H9 (cell line): ENCODE results near the gene CCDC88C. TPM values are rescaled to one million over a fixed set of nuclear protein-coding genes. Genes with fewer than 3 reads are reported as not detected.

ENCODE experiments used
- DNase-seq: peaks from one replicate; pipeline ENCODE4 v3.0.0-alpha.2; 2017
- H2AFZ ChIP-seq: one replicate; pipeline ENCODE4 v1.6.1; 2013; ENCODE audit warnings: mild to moderate bottlenecking, low read length, control low read depth, moderate library complexity
- H2AK5ac ChIP-seq: 2 replicates; pipeline ENCODE4 v1.6.1; 2013; ENCODE audit warnings: low read length, control low read depth, mixed read lengths; ENCODE audit not compliant: insufficient read length
- H2BK120ac ChIP-seq: one replicate; pipeline ENCODE4 v1.6.1; 2013; ENCODE audit warnings: low read depth, mild to moderate bottlenecking, low read length, control low read depth, inconsistent platforms; ENCODE audit not compliant: poor library complexity, severe bottlenecking
- H2BK12ac ChIP-seq: 2 replicates; pipeline ENCODE4 v1.6.1; 2013; ENCODE audit warnings: low read length, control low read depth, mixed read lengths, low read depth; ENCODE audit not compliant: insufficient read length
- H2BK15ac ChIP-seq: 2 replicates; pipeline ENCODE4 v1.6.1; 2013; ENCODE audit warnings: low read depth, low read length, control low read depth
- H2BK20ac ChIP-seq: one replicate; pipeline ENCODE4 v1.6.1; 2013; ENCODE audit warnings: low read depth, mild to moderate bottlenecking, low read length, control low read depth, inconsistent platforms; ENCODE audit not compliant: poor library complexity, severe bottlenecking
- H2BK5ac ChIP-seq: 2 replicates; pipeline ENCODE4 v1.6.1; 2013; ENCODE audit warnings: low read length, control low read depth, mixed read lengths; ENCODE audit not compliant: insufficient read length
- H3K14ac ChIP-seq: 2 replicates; pipeline ENCODE4 v1.6.1; 2013; ENCODE audit warnings: low read length, control low read depth; ENCODE audit not compliant: insufficient read depth
- H3K18ac ChIP-seq: 2 replicates; pipeline ENCODE4 v1.6.1; 2013; ENCODE audit warnings: low read depth, mild to moderate bottlenecking, mixed read lengths, low read length, control low read depth; ENCODE audit not compliant: insufficient read length
- H3K23ac ChIP-seq: 2 replicates; pipeline ENCODE4 v1.6.1; 2013; ENCODE audit warnings: low read length, control low read depth, mixed read lengths, low read depth; ENCODE audit not compliant: insufficient read length
- H3K23me2 ChIP-seq: 2 replicates; pipeline ENCODE4 v1.6.1; 2013; ENCODE audit warnings: low read depth, mild to moderate bottlenecking, mixed read lengths, low read length, control low read depth; ENCODE audit not compliant: insufficient read length, poor library complexity, severe bottlenecking
- H3K27ac ChIP-seq: 2 replicates; pipeline ENCODE4 v1.5.1; 2013; ENCODE audit warnings: low read length, control low read depth, mixed read lengths, low read depth; ENCODE audit not compliant: insufficient read length
- H3K27me3 ChIP-seq: 2 replicates; pipeline ENCODE4 v1.6.1; 2013; ENCODE audit warnings: low read length, control low read depth, inconsistent platforms; ENCODE audit not compliant: insufficient read depth
- H3K4ac ChIP-seq: 2 replicates; pipeline ENCODE4 v1.6.1; 2013; ENCODE audit warnings: low read depth, mild to moderate bottlenecking, control low read depth, inconsistent platforms, low read length, moderate library complexity
- H3K4me1 ChIP-seq: 2 replicates; pipeline ENCODE4 v1.6.1; 2013; ENCODE audit warnings: low read length, control low read depth, inconsistent platforms; ENCODE audit not compliant: insufficient read depth
- H3K4me2 ChIP-seq: 2 replicates; pipeline ENCODE4 v1.6.1; 2013; ENCODE audit warnings: low read length, control low read depth, mixed read lengths; ENCODE audit not compliant: insufficient read length, insufficient read depth
- H3K56ac ChIP-seq: 2 replicates; pipeline ENCODE4 v1.6.1; 2013; ENCODE audit warnings: low read depth, mild to moderate bottlenecking, mixed read lengths, low read length, control low read depth; ENCODE audit not compliant: insufficient read length
- H3K79me1 ChIP-seq: 2 replicates; pipeline ENCODE4 v1.6.1; 2013; ENCODE audit warnings: low read depth, mild to moderate bottlenecking, moderate library complexity, low read length, control low read depth, inconsistent platforms; ENCODE audit not compliant: insufficient read depth, poor library complexity, severe bottlenecking
- H3K79me2 ChIP-seq: 2 replicates; pipeline ENCODE4 v1.6.1; 2013; ENCODE audit warnings: low read length, control low read depth, inconsistent platforms; ENCODE audit not compliant: insufficient read depth
- H3K9ac ChIP-seq: 2 replicates; pipeline ENCODE4 v1.6.1; 2013; ENCODE audit warnings: low read length, control low read depth, mixed read lengths; ENCODE audit not compliant: insufficient read length; ENCODE audit errors: extremely low read depth
- H3K9me3 ChIP-seq: one replicate; pipeline ENCODE4 v1.6.1; 2013; ENCODE audit warnings: low read depth, low read length, inconsistent platforms; ENCODE audit not compliant: control insufficient read depth
- H3T11ph ChIP-seq: one replicate; pipeline ENCODE4 v1.6.1; 2013; ENCODE audit warnings: mild to moderate bottlenecking, low read length, control low read depth, inconsistent platforms
- H4K20me1 ChIP-seq: one replicate; pipeline ENCODE4 v1.6.1; 2013; ENCODE audit not compliant: control insufficient read depth, insufficient read length, insufficient read depth
- H4K5ac ChIP-seq: 2 replicates; pipeline ENCODE4 v1.6.1; 2013; ENCODE audit warnings: low read depth, mild to moderate bottlenecking, mixed read lengths, low read length, control low read depth; ENCODE audit not compliant: insufficient read length
- H4K8ac ChIP-seq: replicated peaks from 2 replicates; pipeline ENCODE4 v1.6.1; 2013; ENCODE audit warnings: low read length, control low read depth, mixed read lengths, low read depth; ENCODE audit not compliant: insufficient read length
- H4K91ac ChIP-seq: 2 replicates; pipeline ENCODE4 v1.6.1; 2013; ENCODE audit warnings: low read depth, mild to moderate bottlenecking, moderate library complexity, mixed read lengths, low read length, control low read depth; ENCODE audit not compliant: insufficient read length
- H3K27ac Mint-ChIP-seq, 3 experiments: 2 replicates in 2 of 3; 3 replicates in 1 of 3; pipeline ENCODE4 v1.8.0; 2020 to 2021; ENCODE audit warnings: mixed read lengths in 3 of 3, mild to moderate bottlenecking in 1 of 3, moderate library complexity in 1 of 3
- H3K27me3 Mint-ChIP-seq: 2 replicates; pipeline ENCODE4 v1.8.0; 2021; ENCODE audit warnings: low read depth, mild to moderate bottlenecking, moderate library complexity, mixed read lengths
- H3K36me3 Mint-ChIP-seq, 3 experiments: 2 replicates in 2 of 3; 3 replicates in 1 of 3; pipeline ENCODE4 v1.8.0; 2020 to 2021; ENCODE audit warnings: low read depth in 3 of 3, mixed read lengths in 3 of 3; ENCODE audit not compliant: insufficient read depth in 1 of 3
- H3K4me1 Mint-ChIP-seq, 2 experiments: 2 replicates each; pipeline ENCODE4 v1.8.0; 2020; ENCODE audit warnings: mixed read lengths in 2 of 2
- H3K4me3 Mint-ChIP-seq, 2 experiments: 2 replicates in 1 of 2; 3 replicates in 1 of 2; pipeline ENCODE4 v1.8.0; 2020 to 2021; ENCODE audit warnings: mild to moderate bottlenecking in 2 of 2, mixed read lengths in 2 of 2, moderate library complexity in 1 of 2
- H3K9me3 Mint-ChIP-seq, 2 experiments: 2 replicates in 1 of 2; 3 replicates in 1 of 2; pipeline ENCODE4 v1.8.0; 2020; ENCODE audit warnings: mild to moderate bottlenecking in 2 of 2, mixed read lengths in 2 of 2, moderate library complexity in 1 of 2
- CTCF ChIP-seq: fragments of 200-600 bp; sonication (generic); conservative IDR thresholded peaks from 3 replicates; pipeline ENCODE4 v1.8.0; 2021; ENCODE audit warnings: antibody characterized with exemption, mild to moderate bottlenecking
- WGBS: extraction: QIAGEN DNeasy Blood & Tissue Kit; methylation state at CpG from one replicate; pipeline ENCODE4 v1.1.7; 2013; ENCODE audit warnings: missing lambda C conversion rate, low lambda C conversion rate, mixed read lengths; ENCODE audit not compliant: insufficient read length; ENCODE audit errors: extremely low coverage; 5-methylcytosine and 5-hydroxymethylcytosine counted together
- total RNA-seq: library from RNA; stranded (reverse); gene quantifications from 2 replicates; pipeline ENCODE4 v1.2.1, GENCODE V29; 2021

The CCDC88C gene
- total RNA-seq, 1 experiment from 2014 or later = 52.4 TPM

GRCh38 chr14:91341334-91341733 is 76.3 kb downstream of the CCDC88C start:
- Histone ChIP-seq H3K27me3 (no peaks in the 10 kb centered on the region), H3K23me2 (no peaks in the 10 kb centered on the region), H3K4ac (no peak overlapping the region), H3K56ac (no peak overlapping the region), H4K91ac (no peak overlapping the region), H4K20me1 (no peaks in the 10 kb centered on the region), H3K9ac (no peak overlapping the region), H3T11ph (no peak overlapping the region), H2AFZ (no peak overlapping the region), H3K79me1 (no peaks in the 10 kb centered on the region), H3K27ac (no peak overlapping the region), H3K4me1 (no peaks in the 10 kb centered on the region), H2BK15ac (no peak overlapping the region), H4K5ac (no peak overlapping the region), H4K8ac (no peak overlapping the region), H3K18ac (no peak overlapping the region), H3K14ac (no peak overlapping the region), H3K79me2 (no peaks in the 10 kb centered on the region), H3K4me2 (no peak overlapping the region), H3K23ac (no peak overlapping the region), H2BK20ac (no peak overlapping the region), H3K9me3 (no peaks in the 10 kb centered on the region), H2AK5ac (no peak overlapping the region), H2BK120ac (no peak overlapping the region), H2BK5ac (no peak overlapping the region), H2BK12ac (no peak overlapping the region)
- Mint-ChIP-seq H3K4me3 (no peak overlapping the region), H3K9me3 (no peaks in the 10 kb centered on the region; a peak in 1 of 5 replicates), H3K36me3 (peaks cover 0 to 30% (median 27%) of the 10 kb centered on the region in 3 experiments; a peak in 6 of 7 replicates), H3K4me1 (peaks cover 2 to 10% of the 10 kb centered on the region in 2 experiments), H3K27me3 (no peaks in the 10 kb centered on the region), H3K27ac (peak overlapping the region in 1 of 3 experiments; percentile 71; a peak in 1 of 7 replicates)
- no CpG with 5 or more reads among the region's 2 CpGs for WGBS
- DNase-seq = no peak
- no peak for TF ChIP-seq CTCF
